H9 (cell line): Measurements from ENCODE around the gene KCNAB1. TPM values are rescaled to one million over a fixed set of nuclear protein-coding genes. Genes with fewer than 3 reads are reported as not detected.

Experiments used
- DNase-seq: peaks from one replicate; pipeline ENCODE4 v3.0.0-alpha.2; 2017
- H2AFZ ChIP-seq: one replicate; pipeline ENCODE4 v1.6.1; 2013; ENCODE audit warnings: mild to moderate bottlenecking, low read length, control low read depth, moderate library complexity
- H2AK5ac ChIP-seq: 2 replicates; pipeline ENCODE4 v1.6.1; 2013; ENCODE audit warnings: low read length, control low read depth, mixed read lengths; ENCODE audit not compliant: insufficient read length
- H2BK120ac ChIP-seq: one replicate; pipeline ENCODE4 v1.6.1; 2013; ENCODE audit warnings: low read depth, mild to moderate bottlenecking, low read length, control low read depth, inconsistent platforms; ENCODE audit not compliant: poor library complexity, severe bottlenecking
- H2BK12ac ChIP-seq: 2 replicates; pipeline ENCODE4 v1.6.1; 2013; ENCODE audit warnings: low read length, control low read depth, mixed read lengths, low read depth; ENCODE audit not compliant: insufficient read length
- H2BK15ac ChIP-seq: 2 replicates; pipeline ENCODE4 v1.6.1; 2013; ENCODE audit warnings: low read depth, low read length, control low read depth
- H2BK20ac ChIP-seq: one replicate; pipeline ENCODE4 v1.6.1; 2013; ENCODE audit warnings: low read depth, mild to moderate bottlenecking, low read length, control low read depth, inconsistent platforms; ENCODE audit not compliant: poor library complexity, severe bottlenecking
- H2BK5ac ChIP-seq: 2 replicates; pipeline ENCODE4 v1.6.1; 2013; ENCODE audit warnings: low read length, control low read depth, mixed read lengths; ENCODE audit not compliant: insufficient read length
- H3K14ac ChIP-seq: 2 replicates; pipeline ENCODE4 v1.6.1; 2013; ENCODE audit warnings: low read length, control low read depth; ENCODE audit not compliant: insufficient read depth
- H3K18ac ChIP-seq: 2 replicates; pipeline ENCODE4 v1.6.1; 2013; ENCODE audit warnings: low read depth, mild to moderate bottlenecking, mixed read lengths, low read length, control low read depth; ENCODE audit not compliant: insufficient read length
- H3K23ac ChIP-seq: 2 replicates; pipeline ENCODE4 v1.6.1; 2013; ENCODE audit warnings: low read length, control low read depth, mixed read lengths, low read depth; ENCODE audit not compliant: insufficient read length
- H3K23me2 ChIP-seq: 2 replicates; pipeline ENCODE4 v1.6.1; 2013; ENCODE audit warnings: low read depth, mild to moderate bottlenecking, mixed read lengths, low read length, control low read depth; ENCODE audit not compliant: insufficient read length, poor library complexity, severe bottlenecking
- H3K27ac ChIP-seq: 2 replicates; pipeline ENCODE4 v1.5.1; 2013; ENCODE audit warnings: low read length, control low read depth, mixed read lengths, low read depth; ENCODE audit not compliant: insufficient read length
- H3K27me3 ChIP-seq: 2 replicates; pipeline ENCODE4 v1.6.1; 2013; ENCODE audit warnings: low read length, control low read depth, inconsistent platforms; ENCODE audit not compliant: insufficient read depth
- H3K4ac ChIP-seq: 2 replicates; pipeline ENCODE4 v1.6.1; 2013; ENCODE audit warnings: low read depth, mild to moderate bottlenecking, control low read depth, inconsistent platforms, low read length, moderate library complexity
- H3K4me1 ChIP-seq: 2 replicates; pipeline ENCODE4 v1.6.1; 2013; ENCODE audit warnings: low read length, control low read depth, inconsistent platforms; ENCODE audit not compliant: insufficient read depth
- H3K4me2 ChIP-seq: 2 replicates; pipeline ENCODE4 v1.6.1; 2013; ENCODE audit warnings: low read length, control low read depth, mixed read lengths; ENCODE audit not compliant: insufficient read length, insufficient read depth
- H3K56ac ChIP-seq: 2 replicates; pipeline ENCODE4 v1.6.1; 2013; ENCODE audit warnings: low read depth, mild to moderate bottlenecking, mixed read lengths, low read length, control low read depth; ENCODE audit not compliant: insufficient read length
- H3K79me1 ChIP-seq: 2 replicates; pipeline ENCODE4 v1.6.1; 2013; ENCODE audit warnings: low read depth, mild to moderate bottlenecking, moderate library complexity, low read length, control low read depth, inconsistent platforms; ENCODE audit not compliant: insufficient read depth, poor library complexity, severe bottlenecking
- H3K79me2 ChIP-seq: 2 replicates; pipeline ENCODE4 v1.6.1; 2013; ENCODE audit warnings: low read length, control low read depth, inconsistent platforms; ENCODE audit not compliant: insufficient read depth
- H3K9ac ChIP-seq: 2 replicates; pipeline ENCODE4 v1.6.1; 2013; ENCODE audit warnings: low read length, control low read depth, mixed read lengths; ENCODE audit not compliant: insufficient read length; ENCODE audit errors: extremely low read depth
- H3K9me3 ChIP-seq: one replicate; pipeline ENCODE4 v1.6.1; 2013; ENCODE audit warnings: low read depth, low read length, inconsistent platforms; ENCODE audit not compliant: control insufficient read depth
- H3T11ph ChIP-seq: one replicate; pipeline ENCODE4 v1.6.1; 2013; ENCODE audit warnings: mild to moderate bottlenecking, low read length, control low read depth, inconsistent platforms
- H4K20me1 ChIP-seq: one replicate; pipeline ENCODE4 v1.6.1; 2013; ENCODE audit not compliant: control insufficient read depth, insufficient read length, insufficient read depth
- H4K5ac ChIP-seq: 2 replicates; pipeline ENCODE4 v1.6.1; 2013; ENCODE audit warnings: low read depth, mild to moderate bottlenecking, mixed read lengths, low read length, control low read depth; ENCODE audit not compliant: insufficient read length
- H4K8ac ChIP-seq: replicated peaks from 2 replicates; pipeline ENCODE4 v1.6.1; 2013; ENCODE audit warnings: low read length, control low read depth, mixed read lengths, low read depth; ENCODE audit not compliant: insufficient read length
- H4K91ac ChIP-seq: 2 replicates; pipeline ENCODE4 v1.6.1; 2013; ENCODE audit warnings: low read depth, mild to moderate bottlenecking, moderate library complexity, mixed read lengths, low read length, control low read depth; ENCODE audit not compliant: insufficient read length
- H3K27ac Mint-ChIP-seq, 3 experiments: 2 replicates in 2 of 3; 3 replicates in 1 of 3; pipeline ENCODE4 v1.8.0; 2020 to 2021; ENCODE audit warnings: mixed read lengths in 3 of 3, mild to moderate bottlenecking in 1 of 3, moderate library complexity in 1 of 3
- H3K27me3 Mint-ChIP-seq: 2 replicates; pipeline ENCODE4 v1.8.0; 2021; ENCODE audit warnings: low read depth, mild to moderate bottlenecking, moderate library complexity, mixed read lengths
- H3K36me3 Mint-ChIP-seq, 3 experiments: 2 replicates in 2 of 3; 3 replicates in 1 of 3; pipeline ENCODE4 v1.8.0; 2020 to 2021; ENCODE audit warnings: low read depth in 3 of 3, mixed read lengths in 3 of 3; ENCODE audit not compliant: insufficient read depth in 1 of 3
- H3K4me1 Mint-ChIP-seq, 2 experiments: 2 replicates each; pipeline ENCODE4 v1.8.0; 2020; ENCODE audit warnings: mixed read lengths in 2 of 2
- H3K4me3 Mint-ChIP-seq, 2 experiments: 2 replicates in 1 of 2; 3 replicates in 1 of 2; pipeline ENCODE4 v1.8.0; 2020 to 2021; ENCODE audit warnings: mild to moderate bottlenecking in 2 of 2, mixed read lengths in 2 of 2, moderate library complexity in 1 of 2
- H3K9me3 Mint-ChIP-seq, 2 experiments: 2 replicates in 1 of 2; 3 replicates in 1 of 2; pipeline ENCODE4 v1.8.0; 2020; ENCODE audit warnings: mild to moderate bottlenecking in 2 of 2, mixed read lengths in 2 of 2, moderate library complexity in 1 of 2
- total RNA-seq: library from RNA; stranded (reverse); gene quantifications from 2 replicates; pipeline ENCODE4 v1.2.1, GENCODE V29; 2021
- TF ChIP-seq, protein P1 (sequence below): fragments of 200-600 bp; sonication (generic); conservative IDR thresholded peaks from 3 replicates; pipeline ENCODE4 v1.8.0; 2021; ENCODE audit warnings: antibody characterized with exemption, mild to moderate bottlenecking

The KCNAB1 gene
- total RNA-seq, 1 experiment from 2014 or later = 3.7 TPM

DNA sequence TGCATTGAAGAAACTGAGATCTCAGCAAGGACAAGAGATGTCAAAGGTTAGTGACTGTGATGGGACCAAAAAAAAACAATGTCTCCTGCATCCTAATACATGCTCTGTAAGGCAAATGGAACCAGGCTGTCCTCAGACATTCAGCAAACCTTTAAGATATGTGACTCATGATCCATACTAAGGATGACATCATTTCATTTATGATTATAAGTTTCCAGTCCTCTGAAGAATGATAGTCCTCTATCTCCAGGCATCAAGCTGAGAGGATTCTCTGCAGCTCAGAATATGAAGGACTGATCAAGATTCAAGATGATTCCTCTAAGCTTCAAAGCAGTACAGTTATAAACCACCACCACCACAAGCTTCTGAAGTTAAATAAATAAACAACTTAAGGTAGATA is 386.9 kb downstream of the KCNAB1 start:
- DNase-seq = no peak
- Histone ChIP-seq H3K79me2 (no peaks in the 10 kb centered on the region), H4K5ac (no peak overlapping the region), H4K91ac (no peak overlapping the region), H3K79me1 (no peaks in the 10 kb centered on the region), H2BK5ac (no peak overlapping the region), H3K27me3 (no peaks in the 10 kb centered on the region), H3K9ac (no peak overlapping the region), H3K4me1 (peaks cover 2% of the 10 kb centered on the region; the same call in 1 of the 2 replicates), H3K23ac (no peak overlapping the region), H2BK20ac (no peak overlapping the region), H3K27ac (no peak overlapping the region), H3K4ac (no peak overlapping the region), H2BK15ac (no peak overlapping the region), H2BK12ac (no peak overlapping the region), H3K14ac (no peak overlapping the region), H2AK5ac (no peak overlapping the region), H2BK120ac (no peak overlapping the region), H4K8ac (no peak overlapping the region), H3K18ac (no peak overlapping the region), H3K9me3 (no peaks in the 10 kb centered on the region), H3T11ph (no peak overlapping the region), H3K56ac (no peak overlapping the region), H3K23me2 (no peaks in the 10 kb centered on the region), H4K20me1 (no peaks in the 10 kb centered on the region), H3K4me2 (no peak overlapping the region), H2AFZ (no peak overlapping the region)
- Mint-ChIP-seq H3K4me1 (peaks cover 6 to 11% of the 10 kb centered on the region in 2 experiments), H3K9me3 (no peaks in the 10 kb centered on the region; a peak in 4 of 5 replicates), H3K27me3 (no peaks in the 10 kb centered on the region), H3K4me3 (no peak overlapping the region), H3K27ac (no peak overlapping the region), H3K36me3 (no peaks in the 10 kb centered on the region)
- TF ChIP-seq, protein P1, sequence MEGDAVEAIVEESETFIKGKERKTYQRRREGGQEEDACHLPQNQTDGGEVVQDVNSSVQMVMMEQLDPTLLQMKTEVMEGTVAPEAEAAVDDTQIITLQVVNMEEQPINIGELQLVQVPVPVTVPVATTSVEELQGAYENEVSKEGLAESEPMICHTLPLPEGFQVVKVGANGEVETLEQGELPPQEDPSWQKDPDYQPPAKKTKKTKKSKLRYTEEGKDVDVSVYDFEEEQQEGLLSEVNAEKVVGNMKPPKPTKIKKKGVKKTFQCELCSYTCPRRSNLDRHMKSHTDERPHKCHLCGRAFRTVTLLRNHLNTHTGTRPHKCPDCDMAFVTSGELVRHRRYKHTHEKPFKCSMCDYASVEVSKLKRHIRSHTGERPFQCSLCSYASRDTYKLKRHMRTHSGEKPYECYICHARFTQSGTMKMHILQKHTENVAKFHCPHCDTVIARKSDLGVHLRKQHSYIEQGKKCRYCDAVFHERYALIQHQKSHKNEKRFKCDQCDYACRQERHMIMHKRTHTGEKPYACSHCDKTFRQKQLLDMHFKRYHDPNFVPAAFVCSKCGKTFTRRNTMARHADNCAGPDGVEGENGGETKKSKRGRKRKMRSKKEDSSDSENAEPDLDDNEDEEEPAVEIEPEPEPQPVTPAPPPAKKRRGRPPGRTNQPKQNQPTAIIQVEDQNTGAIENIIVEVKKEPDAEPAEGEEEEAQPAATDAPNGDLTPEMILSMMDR = no peak
